DND-41 (cell line): ENCODE data around the gene DDX5.

Experiments used
- ATAC-seq: fragments of 200-7000 bp; cut with Tn5 transposase; 3 replicates; pipeline ENCODE4 v1.9.1; 2021; ENCODE audit warnings: low read depth; ENCODE audit not compliant: insufficient read depth
- DNase-seq: peaks from one replicate; pipeline ENCODE4 v3.0.0-alpha.2; 2020
- H2AFZ ChIP-seq: 2 replicates; pipeline ENCODE4 v1.6.0; 2012; ENCODE audit warnings: low read depth, low read length
- H3K27ac ChIP-seq: 2 replicates; pipeline ENCODE4 v1.5.1; 2012; ENCODE audit warnings: low read length, inconsistent platforms
- H3K27me3 ChIP-seq: fragments of 200-600 bp; sonication (generic); 2 replicates; pipeline ENCODE4 v1.6.0; 2012; ENCODE audit warnings: low read length, mild to moderate bottlenecking, inconsistent platforms; ENCODE audit not compliant: insufficient read depth, poor library complexity
- H3K36me3 ChIP-seq: 2 replicates; pipeline ENCODE4 v1.5.1; 2012; ENCODE audit warnings: low read length, inconsistent platforms; ENCODE audit not compliant: insufficient read depth
- H3K4me1 ChIP-seq: 2 replicates; pipeline ENCODE4 v1.5.1; 2012; ENCODE audit warnings: mild to moderate bottlenecking, low read length; ENCODE audit not compliant: insufficient read depth
- H3K4me2 ChIP-seq: 2 replicates; pipeline ENCODE4 v1.6.0; 2012; ENCODE audit warnings: mild to moderate bottlenecking, moderate library complexity, low read length, inconsistent platforms; ENCODE audit not compliant: insufficient read depth
- H3K4me3 ChIP-seq, 2 experiments: fragments of 200-600 bp in 1 of 2; shearing (Covaris generic) in 1 of 2; 2 replicates each; pipeline ENCODE4 v1.5.1; 2012 to 2016; ENCODE audit warnings: inconsistent platforms in 2 of 2, low read length in 2 of 2, mild to moderate bottlenecking in 2 of 2, low read depth in 1 of 2, moderate library complexity in 1 of 2
- H3K79me2 ChIP-seq: 2 replicates; pipeline ENCODE4 v1.6.0; 2012; ENCODE audit warnings: low read length, inconsistent platforms; ENCODE audit not compliant: insufficient read depth
- H3K9ac ChIP-seq: 2 replicates; pipeline ENCODE4 v1.6.0; 2012; ENCODE audit warnings: low read depth, mild to moderate bottlenecking, inconsistent platforms, low read length, moderate library complexity
- H3K9me3 ChIP-seq: 2 replicates; pipeline ENCODE4 v1.5.1; 2012; ENCODE audit warnings: low read length, moderate library complexity, mild to moderate bottlenecking, inconsistent platforms; ENCODE audit not compliant: insufficient read depth, severe bottlenecking
- H4K20me1 ChIP-seq: 2 replicates; pipeline ENCODE4 v1.6.0; 2012; ENCODE audit warnings: low read length; ENCODE audit not compliant: insufficient read depth
- EZH2 ChIP-seq: IDR thresholded peaks from 3 replicates; pipeline ENCODE4 v1.6.1; 2012; ENCODE audit warnings: borderline replicate concordance, low read depth, mild to moderate bottlenecking, moderate library complexity, low read length, inconsistent platforms; ENCODE audit not compliant: severe bottlenecking
- TF ChIP-seq, protein P1 (sequence below): IDR thresholded peaks from 2 replicates; pipeline ENCODE4 v1.5.1; 2012; ENCODE audit warnings: borderline replicate concordance, low read length, moderate library complexity, mild to moderate bottlenecking; ENCODE audit not compliant: poor library complexity, severe bottlenecking; ENCODE audit errors: extremely low read depth

The DDX5 gene

DNA sequence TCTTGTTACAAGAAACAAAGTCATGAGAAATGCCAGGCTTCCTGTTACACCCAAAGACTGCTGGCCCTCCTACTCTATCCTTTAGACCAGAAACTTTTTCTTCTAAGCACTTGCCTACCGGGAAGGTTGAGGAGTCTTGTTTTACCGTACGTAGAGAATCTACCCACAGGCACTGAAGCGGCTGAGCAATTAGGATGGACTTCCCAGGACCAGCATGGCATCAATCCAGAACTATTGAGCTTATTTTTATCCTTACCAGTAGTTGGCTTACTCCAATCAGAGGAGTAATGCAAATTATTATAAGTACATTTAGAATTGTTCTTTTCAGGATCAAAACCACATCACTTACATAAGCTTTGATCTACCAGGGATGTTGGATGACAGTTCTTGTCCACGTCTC, 26.3 kb upstream of the DDX5 start:
- Histone ChIP-seq H3K4me2 (no peak overlapping the region), H3K27ac (no peak overlapping the region), H3K27me3 (no peaks in the 10 kb centered on the region), H3K79me2 (no peaks in the 10 kb centered on the region), H3K4me1 (no peaks in the 10 kb centered on the region), H3K9me3 (no peaks in the 10 kb centered on the region), H3K9ac (no peak overlapping the region), H3K36me3 (peaks cover 99% of the 10 kb centered on the region), H2AFZ (no peak overlapping the region), H3K4me3 (no peak overlapping the region), H4K20me1 (no peaks in the 10 kb centered on the region)
- TF ChIP-seq EZH2 = no peak
- TF ChIP-seq, protein P1, sequence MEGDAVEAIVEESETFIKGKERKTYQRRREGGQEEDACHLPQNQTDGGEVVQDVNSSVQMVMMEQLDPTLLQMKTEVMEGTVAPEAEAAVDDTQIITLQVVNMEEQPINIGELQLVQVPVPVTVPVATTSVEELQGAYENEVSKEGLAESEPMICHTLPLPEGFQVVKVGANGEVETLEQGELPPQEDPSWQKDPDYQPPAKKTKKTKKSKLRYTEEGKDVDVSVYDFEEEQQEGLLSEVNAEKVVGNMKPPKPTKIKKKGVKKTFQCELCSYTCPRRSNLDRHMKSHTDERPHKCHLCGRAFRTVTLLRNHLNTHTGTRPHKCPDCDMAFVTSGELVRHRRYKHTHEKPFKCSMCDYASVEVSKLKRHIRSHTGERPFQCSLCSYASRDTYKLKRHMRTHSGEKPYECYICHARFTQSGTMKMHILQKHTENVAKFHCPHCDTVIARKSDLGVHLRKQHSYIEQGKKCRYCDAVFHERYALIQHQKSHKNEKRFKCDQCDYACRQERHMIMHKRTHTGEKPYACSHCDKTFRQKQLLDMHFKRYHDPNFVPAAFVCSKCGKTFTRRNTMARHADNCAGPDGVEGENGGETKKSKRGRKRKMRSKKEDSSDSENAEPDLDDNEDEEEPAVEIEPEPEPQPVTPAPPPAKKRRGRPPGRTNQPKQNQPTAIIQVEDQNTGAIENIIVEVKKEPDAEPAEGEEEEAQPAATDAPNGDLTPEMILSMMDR = no peak
- DNase-seq (no peak), ATAC-seq (no peak)

DNA sequence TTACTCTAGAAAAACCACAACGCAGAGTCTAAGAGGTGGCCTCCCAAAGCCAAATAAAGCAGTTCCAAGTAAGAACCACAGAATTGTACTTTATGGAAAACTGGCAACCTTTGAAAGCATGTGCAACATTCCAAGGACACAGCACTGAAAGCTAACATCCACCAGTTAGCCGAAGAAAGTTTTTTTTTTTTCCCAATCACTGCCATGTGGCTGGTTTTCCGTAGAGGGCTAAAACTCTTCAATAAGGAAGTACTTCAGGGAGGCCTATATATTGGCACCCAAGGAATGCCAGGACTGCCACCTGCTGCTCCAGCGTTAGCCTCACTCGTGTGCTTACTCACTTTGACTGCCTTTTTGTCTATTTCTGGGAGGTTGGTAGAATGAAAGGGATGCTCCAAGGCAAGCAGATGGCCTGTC, 25.9 kb upstream of the DDX5 start:
- Histone ChIP-seq H3K4me3 (no peak overlapping the region), H3K9ac (no peak overlapping the region), H3K4me2 (no peak overlapping the region), H3K9me3 (no peaks in the 10 kb centered on the region), H3K79me2 (no peaks in the 10 kb centered on the region), H2AFZ (no peak overlapping the region), H4K20me1 (no peaks in the 10 kb centered on the region), H3K27ac (no peak overlapping the region), H3K36me3 (peaks cover 99% of the 10 kb centered on the region), H3K27me3 (no peaks in the 10 kb centered on the region), H3K4me1 (no peaks in the 10 kb centered on the region)
- TF ChIP-seq, protein P1 = no peak
- no peak for TF ChIP-seq EZH2
- ATAC-seq (no peak), DNase-seq (no peak)

DNA sequence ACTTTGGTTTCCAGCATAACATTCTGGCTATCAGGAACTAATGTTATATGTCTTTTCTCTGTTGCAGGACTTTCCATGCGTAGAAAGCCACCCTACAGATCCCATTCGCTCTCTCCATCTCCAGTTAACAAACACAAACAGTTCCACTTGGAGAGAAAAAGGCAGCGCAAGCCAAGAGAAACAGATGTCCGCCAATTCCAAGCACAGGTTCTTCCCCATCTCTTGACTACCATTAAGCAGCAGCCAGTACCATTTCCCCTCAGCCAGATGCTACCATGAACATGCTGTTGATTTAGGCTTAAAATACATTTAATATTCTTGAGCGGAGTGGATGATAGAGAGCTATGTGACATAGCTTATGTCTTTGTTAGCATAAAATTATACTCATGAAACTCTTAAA, 23.1 kb upstream of the DDX5 start:
- no peaks in the 10 kb centered on the region for H3K79me2 ChIP-seq
- no peak overlapping the region for H3K4me3 ChIP-seq
- no peak overlapping the region for H3K4me2 ChIP-seq
- peaks cover 96% of the 10 kb centered on the region for H3K36me3 ChIP-seq
- no peak for DNase-seq
- no peak overlapping the region for H3K9ac ChIP-seq
- no peaks in the 10 kb centered on the region for H3K4me1 ChIP-seq
- TF ChIP-seq, protein P1 = no peak
- no peak for TF ChIP-seq EZH2
- H4K20me1 ChIP-seq = no peaks in the 10 kb centered on the region
- no peaks in the 10 kb centered on the region for H3K27me3 ChIP-seq
- no peak overlapping the region for H2AFZ ChIP-seq
- H3K9me3 ChIP-seq = no peaks in the 10 kb centered on the region
- ATAC-seq = no peak
- no peak overlapping the region for H3K27ac ChIP-seq

DNA sequence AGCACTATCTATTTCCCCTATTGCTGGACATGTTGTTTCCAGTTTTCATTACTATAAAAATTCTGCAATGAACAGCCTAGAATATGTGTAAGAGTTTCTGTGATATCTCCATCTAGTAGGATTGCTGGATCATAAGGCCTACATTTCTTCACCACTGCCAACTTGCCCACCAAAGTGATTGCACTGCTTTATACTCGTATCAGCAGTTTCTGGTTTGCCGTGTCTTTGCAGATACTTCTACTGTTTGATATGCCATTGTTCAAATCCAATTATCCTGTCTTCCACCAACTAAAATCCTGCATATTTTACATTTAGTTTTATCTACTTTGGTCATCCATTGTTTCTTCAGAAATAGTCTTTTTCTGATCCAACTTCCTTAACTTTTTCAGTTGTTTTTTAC, 21.8 kb upstream of the DDX5 start:
- Histone ChIP-seq H3K36me3 (peaks cover 95% of the 10 kb centered on the region), H3K27me3 (no peaks in the 10 kb centered on the region), H3K9ac (no peak overlapping the region), H3K79me2 (no peaks in the 10 kb centered on the region), H3K9me3 (no peaks in the 10 kb centered on the region), H3K4me3 (no peak overlapping the region), H2AFZ (no peak overlapping the region), H3K4me2 (no peak overlapping the region), H3K27ac (no peak overlapping the region), H3K4me1 (no peaks in the 10 kb centered on the region), H4K20me1 (no peaks in the 10 kb centered on the region)
- DNase-seq (no peak), ATAC-seq (no peak)
- TF ChIP-seq, protein P1 = no peak
- no peak for TF ChIP-seq EZH2
